Panc1 (cell line): ENCODE results near the gene MTA2. TPM values are rescaled to one million over a fixed set of nuclear protein-coding genes. Genes with fewer than 3 reads are reported as not detected.

Experiments used
- ATAC-seq: fragments of 200-7000 bp; cut with Tn5 transposase; 2 replicates; pipeline ENCODE4 v1.9.1; 2020; ENCODE audit warnings: mild to moderate bottlenecking, moderate library complexity
- BruUV-seq: library from RNA; stranded (reverse); fragments of 400-500 nt; replicated peaks from 2 replicates; lab custom pipeline; 2021; lab: Mats Ljungman, UMichigan
- CTCF ChIA-PET: fragments of 300-600 bp; sonication (Branson Sonifier 250); formaldehyde crosslinking; loops from one replicate; lab custom pipeline; 2022; ENCODE audit warnings: antibody characterized with exemption; lab: Charles Lee
- POLR2A ChIA-PET: fragments of 300-600 bp; sonication (Branson Sonifier 250); formaldehyde crosslinking; loops from one replicate; lab custom pipeline; 2022; ENCODE audit warnings: antibody characterized with exemption; lab: Charles Lee
- DNase-seq: peaks from one replicate; pipeline ENCODE4 v3.0.0-alpha.2; 2010; ENCODE audit warnings: low read depth, low spot score
- H3K27ac ChIP-seq: 2 replicates; pipeline ENCODE4 v1.5.1; 2011; ENCODE audit warnings: mild to moderate bottlenecking, low read length, inconsistent platforms
- H3K27me3 ChIP-seq: fragments of 200-500 bp; sonication (Bioruptor generic); 2 replicates; pipeline ENCODE4 v1.6.0; 2014; ENCODE audit warnings: low read length, inconsistent platforms; ENCODE audit not compliant: control insufficient read depth, insufficient read depth
- H3K36me3 ChIP-seq: fragments of 200-500 bp; sonication (Bioruptor generic); 2 replicates; pipeline ENCODE4 v1.5.1; 2014; ENCODE audit warnings: inconsistent platforms, mild to moderate bottlenecking, low read length, moderate library complexity; ENCODE audit not compliant: control insufficient read depth, insufficient read depth
- H3K4me1 ChIP-seq: 2 replicates; pipeline ENCODE4 v1.5.1; 2011; ENCODE audit warnings: inconsistent platforms, mild to moderate bottlenecking, low read length, moderate library complexity; ENCODE audit not compliant: control insufficient read depth, insufficient read depth
- H3K4me3 ChIP-seq, 2 experiments: 2 replicates each; pipeline ENCODE4 v1.5.1; 2011 to 2012; ENCODE audit warnings: low read depth in 2 of 2, low read length in 2 of 2, mild to moderate bottlenecking in 2 of 2, inconsistent platforms in 1 of 2, moderate library complexity in 1 of 2
- H3K9me3 ChIP-seq: fragments of 200-500 bp; sonication (Bioruptor generic); 2 replicates; pipeline ENCODE4 v1.5.1; 2014; ENCODE audit warnings: low read depth, mild to moderate bottlenecking, inconsistent platforms, low read length, moderate library complexity; ENCODE audit not compliant: control insufficient read depth, insufficient read depth
- POLR2AphosphoS5 ChIP-seq: IDR thresholded peaks from 2 replicates; pipeline ENCODE4 v1.6.1; 2012; ENCODE audit warnings: mild to moderate bottlenecking, low read depth, low read length, moderate library complexity
- SIN3A ChIP-seq: IDR thresholded peaks from 2 replicates; pipeline ENCODE4 v1.6.1; 2012; ENCODE audit warnings: low read depth, mild to moderate bottlenecking, low read length, moderate library complexity, borderline replicate concordance; ENCODE audit not compliant: insufficient read depth
- TCF7L2 ChIP-seq: IDR thresholded peaks from 2 replicates; pipeline ENCODE4 v1.6.1; 2011; ENCODE audit warnings: mild to moderate bottlenecking, low read depth, low read length, inconsistent platforms
- in situ Hi-C: cut with HindIII; loops from 2 replicates; pipeline ENCODE4 v1.10.0; 2016; ENCODE audit warnings: low sequenced_read_pairs, low pct_unique_long_range_greater_than_20kb
- intact Hi-C: fragments of 100-400 bp; cut with micrococcal nuclease; formaldehyde crosslinking; loops from one replicate; pipeline ENCODE4 v1.10.0; 2022; ENCODE audit not compliant: unreplicated experiment
- total RNA-seq: library from RNA; stranded (reverse); gene quantifications from one replicate; pipeline ENCODE4 v1.2.1, GENCODE V29; 2021; ENCODE audit not compliant: unreplicated experiment
- TF ChIP-seq, protein P1 (sequence below), 2 experiments: IDR thresholded peaks; 2 replicates each; pipeline ENCODE4 v1.6.1; 2011 to 2012; ENCODE audit warnings: low read depth in 2 of 2, control low read depth in 1 of 2, low read length in 1 of 2, mild to moderate bottlenecking in 1 of 2, moderate library complexity in 1 of 2; ENCODE audit not compliant: insufficient read depth in 1 of 2
- TF ChIP-seq, protein P2 (sequence below): fragments of 450-650 bp; IDR thresholded peaks from 2 replicates; pipeline ENCODE4 v1.5.1; 2017; ENCODE audit warnings: mild to moderate bottlenecking

Gene MTA2
- total RNA-seq, 1 experiment from 2014 or later = 163 TPM

DNA sequence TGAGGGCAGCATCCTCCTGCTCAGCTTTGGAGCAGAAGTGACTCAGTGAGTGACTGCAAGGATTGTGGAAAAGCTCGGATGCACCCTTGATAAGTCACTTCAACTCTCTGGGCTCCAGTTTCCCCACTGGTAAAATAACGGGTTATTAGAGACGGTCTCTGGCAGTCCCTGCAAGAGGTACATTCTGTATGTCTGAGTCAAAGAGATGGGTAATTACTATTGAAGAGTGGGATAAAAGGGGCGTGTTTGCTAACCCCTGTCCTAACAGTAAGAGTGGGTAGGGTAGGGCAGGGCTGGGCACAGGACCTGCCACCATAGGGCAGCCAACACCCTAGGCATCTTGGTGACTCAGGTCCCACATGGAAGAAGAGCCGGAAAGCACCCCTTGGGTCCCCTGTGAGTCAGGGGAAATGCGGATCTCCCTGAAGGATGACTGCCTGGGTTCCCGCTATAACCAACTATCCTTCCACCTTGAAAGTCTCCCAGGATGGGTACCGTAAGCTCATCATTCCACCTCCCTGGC is 47.8 kb downstream of the MTA2 start:
- DNase-seq (peak; percentile 85), ATAC-seq (peak; percentile 22)
- peak overlapping the region; percentile 94 for H3K27ac ChIP-seq
- TF ChIP-seq, protein P1, sequence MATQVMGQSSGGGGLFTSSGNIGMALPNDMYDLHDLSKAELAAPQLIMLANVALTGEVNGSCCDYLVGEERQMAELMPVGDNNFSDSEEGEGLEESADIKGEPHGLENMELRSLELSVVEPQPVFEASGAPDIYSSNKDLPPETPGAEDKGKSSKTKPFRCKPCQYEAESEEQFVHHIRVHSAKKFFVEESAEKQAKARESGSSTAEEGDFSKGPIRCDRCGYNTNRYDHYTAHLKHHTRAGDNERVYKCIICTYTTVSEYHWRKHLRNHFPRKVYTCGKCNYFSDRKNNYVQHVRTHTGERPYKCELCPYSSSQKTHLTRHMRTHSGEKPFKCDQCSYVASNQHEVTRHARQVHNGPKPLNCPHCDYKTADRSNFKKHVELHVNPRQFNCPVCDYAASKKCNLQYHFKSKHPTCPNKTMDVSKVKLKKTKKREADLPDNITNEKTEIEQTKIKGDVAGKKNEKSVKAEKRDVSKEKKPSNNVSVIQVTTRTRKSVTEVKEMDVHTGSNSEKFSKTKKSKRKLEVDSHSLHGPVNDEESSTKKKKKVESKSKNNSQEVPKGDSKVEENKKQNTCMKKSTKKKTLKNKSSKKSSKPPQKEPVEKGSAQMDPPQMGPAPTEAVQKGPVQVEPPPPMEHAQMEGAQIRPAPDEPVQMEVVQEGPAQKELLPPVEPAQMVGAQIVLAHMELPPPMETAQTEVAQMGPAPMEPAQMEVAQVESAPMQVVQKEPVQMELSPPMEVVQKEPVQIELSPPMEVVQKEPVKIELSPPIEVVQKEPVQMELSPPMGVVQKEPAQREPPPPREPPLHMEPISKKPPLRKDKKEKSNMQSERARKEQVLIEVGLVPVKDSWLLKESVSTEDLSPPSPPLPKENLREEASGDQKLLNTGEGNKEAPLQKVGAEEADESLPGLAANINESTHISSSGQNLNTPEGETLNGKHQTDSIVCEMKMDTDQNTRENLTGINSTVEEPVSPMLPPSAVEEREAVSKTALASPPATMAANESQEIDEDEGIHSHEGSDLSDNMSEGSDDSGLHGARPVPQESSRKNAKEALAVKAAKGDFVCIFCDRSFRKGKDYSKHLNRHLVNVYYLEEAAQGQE (IDR thresholded peaks at IDR 0.05; ENCODE audit: insufficient read depth in 1 of 2, low read depth in 2 of 2, low read length in 1 of 2) = no peak
- no peak for TF ChIP-seq POLR2AphosphoS5
- TF ChIP-seq SIN3A = no peak
- no peak for TF ChIP-seq TCF7L2
- TF ChIP-seq, protein P2, sequence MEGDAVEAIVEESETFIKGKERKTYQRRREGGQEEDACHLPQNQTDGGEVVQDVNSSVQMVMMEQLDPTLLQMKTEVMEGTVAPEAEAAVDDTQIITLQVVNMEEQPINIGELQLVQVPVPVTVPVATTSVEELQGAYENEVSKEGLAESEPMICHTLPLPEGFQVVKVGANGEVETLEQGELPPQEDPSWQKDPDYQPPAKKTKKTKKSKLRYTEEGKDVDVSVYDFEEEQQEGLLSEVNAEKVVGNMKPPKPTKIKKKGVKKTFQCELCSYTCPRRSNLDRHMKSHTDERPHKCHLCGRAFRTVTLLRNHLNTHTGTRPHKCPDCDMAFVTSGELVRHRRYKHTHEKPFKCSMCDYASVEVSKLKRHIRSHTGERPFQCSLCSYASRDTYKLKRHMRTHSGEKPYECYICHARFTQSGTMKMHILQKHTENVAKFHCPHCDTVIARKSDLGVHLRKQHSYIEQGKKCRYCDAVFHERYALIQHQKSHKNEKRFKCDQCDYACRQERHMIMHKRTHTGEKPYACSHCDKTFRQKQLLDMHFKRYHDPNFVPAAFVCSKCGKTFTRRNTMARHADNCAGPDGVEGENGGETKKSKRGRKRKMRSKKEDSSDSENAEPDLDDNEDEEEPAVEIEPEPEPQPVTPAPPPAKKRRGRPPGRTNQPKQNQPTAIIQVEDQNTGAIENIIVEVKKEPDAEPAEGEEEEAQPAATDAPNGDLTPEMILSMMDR = no peak
- BruUV-seq = no TSS peak
- H3K36me3 ChIP-seq = peaks cover under 1% of the 10 kb centered on the region; the same call in 1 of the 2 replicates
- H3K4me1 ChIP-seq = peaks cover 88% of the 10 kb centered on the region
- no peaks in the 10 kb centered on the region for H3K27me3 ChIP-seq
- in situ Hi-C loops = no loop called here
- POLR2A ChIA-PET = interaction anchor here (0.6 to 1.0 kb wide), 2 partner anchors 70 to 114 kb away, joined by 3 to 5 read pairs; no protein-coding TSS in a partner anchor
- peak overlapping the region in 1 of 2 experiments; percentile 47; a peak in 2 of 4 replicates for H3K4me3 ChIP-seq
- intact Hi-C loops = no loop called here
- no peaks in the 10 kb centered on the region for H3K9me3 ChIP-seq
- CTCF ChIA-PET = interaction anchor here (0.7 kb wide), 1 partner anchor 130 kb away, joined by 6 read pairs; no protein-coding TSS in a partner anchor

DNA sequence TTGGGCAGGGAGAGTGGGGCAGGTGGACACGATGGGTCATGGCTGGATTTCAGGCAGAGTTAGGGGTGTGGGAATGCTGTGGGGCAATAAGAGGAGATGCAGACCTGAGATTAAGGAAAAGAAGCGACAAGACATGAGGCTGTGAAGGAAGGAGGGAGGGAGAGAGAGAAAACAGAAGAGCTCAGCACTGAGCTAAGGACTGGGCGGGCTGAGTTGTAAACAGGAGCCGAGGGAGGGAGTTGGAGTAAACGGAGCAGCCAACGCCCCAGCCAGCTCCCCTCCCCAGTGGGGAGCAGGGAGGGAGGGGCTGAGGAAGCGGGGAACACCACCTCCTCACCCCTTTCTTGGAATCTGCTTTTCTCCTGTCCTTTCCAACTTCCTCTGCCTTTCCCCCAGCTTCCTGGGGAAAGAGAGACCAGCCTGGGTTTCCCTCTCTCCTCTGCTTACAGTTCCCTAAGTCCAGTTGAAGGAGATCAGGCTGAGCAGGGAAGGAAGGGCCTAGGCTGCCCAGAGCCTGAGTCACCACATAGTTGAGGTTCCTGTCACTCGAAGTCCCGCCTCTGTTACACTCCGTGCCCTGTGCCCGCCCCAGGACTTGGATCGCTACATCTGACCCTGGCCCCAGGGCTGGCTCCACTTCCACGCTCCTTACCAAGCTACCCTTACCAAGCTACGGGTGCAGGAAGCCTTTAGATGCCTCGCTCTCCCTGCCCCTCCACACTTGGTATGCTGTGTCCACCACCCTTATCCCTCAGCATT is 48.4 kb downstream of the MTA2 start:
- CTCF ChIA-PET = interaction anchor here (1.0 to 2.3 kb wide), 2 partner anchors 10 to 159 kb away, joined by 3 to 13 read pairs; no protein-coding TSS in a partner anchor
- POLR2A ChIA-PET = interaction anchor here (0.5 to 1.4 kb wide), 8 partner anchors 10 to 176 kb away, joined by 3 to 8 read pairs (median 4); no protein-coding TSS in a partner anchor
- intact Hi-C loops = no loop called here
- Histone ChIP-seq H3K9me3 (no peaks in the 10 kb centered on the region), H3K4me3 (peak overlapping the region; percentile 5 to 47; a peak in 3 of 4 replicates), H3K27me3 (no peaks in the 10 kb centered on the region), H3K4me1 (peaks cover 88% of the 10 kb centered on the region), H3K27ac (peak overlapping the region; percentile 94), H3K36me3 (no peaks in the 10 kb centered on the region; the same call in 1 of the 2 replicates)
- DNase-seq (peak; percentile 87), ATAC-seq (peak; percentile 83)
- TSS peak; percentile 81 for BruUV-seq
- TF ChIP-seq SIN3A (no peak; the same call in 1 of the 2 replicates), TCF7L2 (peak; percentile 30; the same call in 1 of the 2 replicates), POLR2AphosphoS5 (peak; percentile 74)
- in situ Hi-C loops = no loop called here
